AG04450 (cell line): Measurements from ENCODE around the gene MYBPC2. TPM values are rescaled to one million over a fixed set of nuclear protein-coding genes. Genes with fewer than 3 reads are reported as not detected.

Experiments used
- CTCF ChIA-PET: fragments of 300-600, 350-600 bp; formaldehyde crosslinking; extraction: SDS; loops from one replicate; lab custom pipeline; 2022; ENCODE audit warnings: antibody characterized with exemption, inconsistent platforms; lab: Charles Lee
- POLR2A ChIA-PET: fragments of 350-600 bp; formaldehyde crosslinking; extraction: SDS; loops from one replicate; lab custom pipeline; 2021; ENCODE audit warnings: antibody characterized with exemption, inconsistent platforms; lab: Yijun Ruan, JAX
- DNase-seq: peaks from one replicate; pipeline ENCODE4 v3.0.0-alpha.2; 2011; ENCODE audit warnings: low read depth, low spot score
- H3K27ac ChIP-seq: one replicate; pipeline ENCODE4 v1.5.1; 2012; ENCODE audit warnings: low read depth, low read length, control low read depth
- H3K27me3 ChIP-seq: one replicate; pipeline ENCODE4 v1.6.0; 2012; ENCODE audit warnings: low read length; ENCODE audit not compliant: control insufficient read depth, insufficient read depth
- H3K4me3 ChIP-seq: 2 replicates; pipeline ENCODE4 v1.5.1; 2011; ENCODE audit warnings: mild to moderate bottlenecking, low read depth, low read length, control low read depth
- H3K9me3 ChIP-seq: 2 replicates; pipeline ENCODE4 v1.5.1; 2012; ENCODE audit warnings: low read length; ENCODE audit not compliant: control insufficient read depth, insufficient read depth
- CTCF ChIP-seq: IDR thresholded peaks from 2 replicates; pipeline ENCODE4 v1.5.1; 2011; ENCODE audit warnings: low read depth, low read length, control low read depth, inconsistent platforms
- polyA plus RNA-seq: library from polyadenylated mRNA; depleted of rRNA; stranded (reverse); fragments of >200 nt; gene quantifications from 2 replicates; pipeline ENCODE4 v1.2.3, GENCODE V29; 2011

MYBPC2 gene
- polyA plus RNA-seq, 1 experiment = not detected

- CTCF ChIA-PET = no interaction called here
- Histone ChIP-seq H3K27me3 (no peaks in the 10 kb centered on the region), H3K27ac (no peak overlapping the region), H3K9me3 (no peaks in the 10 kb centered on the region; the same call in 1 of the 2 replicates), H3K4me3 (no peak overlapping the region)
- POLR2A ChIA-PET = no interaction called here
- DNase-seq = no peak
- TF ChIP-seq CTCF = no peak
Observed at GRCh38 chr19:50394017-50394416, 38.7 kb upstream of the MYBPC2 start.

DNA sequence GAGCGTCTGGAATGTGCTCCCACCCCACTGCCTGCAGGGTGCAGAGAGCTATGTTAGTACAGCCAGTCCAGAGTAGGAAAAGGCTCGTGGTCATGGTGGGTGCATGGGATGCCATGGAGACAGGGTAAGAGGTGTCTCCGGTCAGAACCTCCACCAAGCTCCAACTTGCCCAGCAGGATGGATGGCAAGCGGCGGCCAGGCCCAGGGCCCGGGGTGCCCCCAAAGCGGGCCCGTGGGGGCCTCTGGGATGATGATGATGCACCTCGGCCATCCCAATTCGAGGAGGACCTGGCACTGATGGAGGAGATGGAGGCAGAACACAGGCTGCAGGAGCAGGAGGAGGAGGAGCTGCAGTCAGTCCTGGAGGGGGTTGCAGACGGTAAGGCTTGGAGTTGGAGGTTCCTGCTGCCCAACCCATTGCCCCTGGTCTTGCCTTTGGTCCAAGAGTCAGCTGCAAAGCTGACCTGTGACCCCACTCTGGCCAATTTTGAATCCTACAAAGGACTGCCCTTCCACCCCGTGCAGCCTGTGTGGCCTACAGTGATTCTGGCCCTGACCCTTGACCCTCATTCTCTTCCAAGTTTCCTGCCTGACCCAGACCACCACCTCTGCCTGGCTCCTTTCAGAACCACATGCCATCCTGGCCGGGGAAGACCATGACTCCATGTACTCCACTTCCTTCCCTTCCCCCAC, 33.9 kb upstream of the MYBPC2 start:
- POLR2A ChIA-PET = no interaction called here
- no peak for TF ChIP-seq CTCF

GRCh38 chr19:50399368-50399745, 33.3 kb upstream of the MYBPC2 start:
- no peak for TF ChIP-seq CTCF
- POLR2A ChIA-PET = no interaction called here
- DNase-seq = no peak
- CTCF ChIA-PET = no interaction called here
- H3K4me3 ChIP-seq = no peak overlapping the region
- H3K9me3 ChIP-seq = no peaks in the 10 kb centered on the region; the same call in 1 of the 2 replicates
- no peaks in the 10 kb centered on the region for H3K27me3 ChIP-seq
- no peak overlapping the region for H3K27ac ChIP-seq

More for the DNA sequence above, 33.9 kb upstream of the MYBPC2 start:
- DNase-seq = no peak
- H3K4me3 ChIP-seq = no peak overlapping the region
- CTCF ChIA-PET = no interaction called here
- H3K27ac ChIP-seq = no peak overlapping the region
- no peaks in the 10 kb centered on the region; the same call in 1 of the 2 replicates for H3K9me3 ChIP-seq
- no peaks in the 10 kb centered on the region for H3K27me3 ChIP-seq

GRCh38 chr19:50401605-50402450, 30.9 kb upstream of the MYBPC2 start:
- CTCF ChIA-PET = no interaction called here
- H3K4me3 ChIP-seq = no peak overlapping the region
- no peaks in the 10 kb centered on the region; the same call in 1 of the 2 replicates for H3K9me3 ChIP-seq
- DNase-seq = no peak
- no peak for TF ChIP-seq CTCF
- H3K27ac ChIP-seq = no peak overlapping the region
- H3K27me3 ChIP-seq = no peaks in the 10 kb centered on the region
- POLR2A ChIA-PET = no interaction called here
